ENCODE results near the gene LKAAEAR1. TPM values are rescaled to one million over a fixed set of nuclear protein-coding genes. Genes with fewer than 3 reads are reported as not detected.

Gene LKAAEAR1
- total and polyA plus RNA-seq, 2 of the 13 experiments (the other 11 are each of a cell fraction or from before 2014, with no cell fraction given), result not detected

DNA sequence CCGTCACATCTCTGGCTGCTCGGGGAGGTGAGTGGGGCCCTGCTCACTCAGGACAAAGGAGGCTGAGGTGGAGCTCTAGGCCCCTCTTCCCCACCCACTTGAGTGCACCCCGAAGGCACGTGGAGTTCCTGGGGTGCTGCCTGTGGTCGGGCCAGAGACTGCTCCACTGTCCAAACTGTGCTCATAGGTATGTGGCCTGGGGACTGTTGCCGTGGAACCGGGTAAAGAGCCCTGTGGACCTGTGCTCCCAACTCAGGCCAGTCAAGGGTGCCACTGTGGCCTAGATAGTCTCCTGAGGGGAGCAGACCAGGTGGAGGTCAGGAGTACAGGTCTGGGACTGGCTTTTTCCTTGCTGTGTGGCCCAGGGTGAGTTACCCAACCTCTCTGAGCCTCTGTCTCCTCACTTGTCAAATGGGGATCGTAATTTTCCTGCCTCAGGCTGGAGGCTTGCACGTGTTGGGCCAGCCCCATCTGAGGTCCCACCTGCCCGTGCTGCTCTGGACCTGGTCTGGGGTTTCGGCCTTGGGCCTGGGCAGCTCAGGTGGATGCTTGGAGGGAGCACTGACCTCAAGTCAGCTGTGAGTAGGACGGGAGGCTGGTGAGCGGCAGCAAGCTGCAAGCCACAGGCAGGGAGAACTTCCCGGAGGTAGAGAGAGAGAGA, 35.6 kb upstream of the LKAAEAR1 start (continued):
- TF ChIP-seq ZNF768 (CRISPR knock-in tag; IDR thresholded peaks at IDR 0.05) (peak; percentile 99), ATAD3A (CRISPR knock-in tag; IDR thresholded peaks at IDR 0.05) (peak; percentile 55; the same call in 1 of the 2 replicates), ZNF567 (CRISPR knock-in tag; IDR thresholded peaks at IDR 0.05; ENCODE audit: borderline replicate concordance) (no peak), ISX (CRISPR knock-in tag; conservative IDR thresholded peaks at IDR 0.05) (no peak), ZFP36 (IDR thresholded peaks at IDR 0.05; ENCODE audit: borderline replicate concordance, low read depth, low read length, partially characterized antibody) (peak; percentile 61), ZNF205 (CRISPR knock-in tag; IDR thresholded peaks at IDR 0.05) (0 out of 2 replicates have a peak, but pooled peaks have one; percentile 33), PHB2 (IDR thresholded peaks at IDR 0.05; ENCODE audit: partially characterized antibody) (no peak), CAMTA2 (CRISPR knock-in tag; IDR thresholded peaks at IDR 0.05; ENCODE audit: borderline replicate concordance) (no peak), ZNF260 (CRISPR knock-in tag; IDR thresholded peaks at IDR 0.05; ENCODE audit: borderline replicate concordance, low read depth) (no peak)
- TF ChIP-seq, protein P1, sequence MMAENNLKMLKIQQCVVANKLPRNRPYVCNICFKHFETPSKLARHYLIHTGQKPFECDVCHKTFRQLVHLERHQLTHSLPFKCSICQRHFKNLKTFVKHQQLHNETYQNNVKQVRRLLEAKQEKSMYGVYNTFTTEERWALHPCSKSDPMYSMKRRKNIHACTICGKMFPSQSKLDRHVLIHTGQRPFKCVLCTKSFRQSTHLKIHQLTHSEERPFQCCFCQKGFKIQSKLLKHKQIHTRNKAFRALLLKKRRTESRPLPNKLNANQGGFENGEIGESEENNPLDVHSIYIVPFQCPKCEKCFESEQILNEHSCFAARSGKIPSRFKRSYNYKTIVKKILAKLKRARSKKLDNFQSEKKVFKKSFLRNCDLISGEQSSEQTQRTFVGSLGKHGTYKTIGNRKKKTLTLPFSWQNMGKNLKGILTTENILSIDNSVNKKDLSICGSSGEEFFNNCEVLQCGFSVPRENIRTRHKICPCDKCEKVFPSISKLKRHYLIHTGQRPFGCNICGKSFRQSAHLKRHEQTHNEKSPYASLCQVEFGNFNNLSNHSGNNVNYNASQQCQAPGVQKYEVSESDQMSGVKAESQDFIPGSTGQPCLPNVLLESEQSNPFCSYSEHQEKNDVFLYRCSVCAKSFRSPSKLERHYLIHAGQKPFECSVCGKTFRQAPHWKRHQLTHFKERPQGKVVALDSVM (CRISPR knock-in tag; IDR thresholded peaks at IDR 0.05), result no peak
- TF ChIP-seq, protein P2, sequence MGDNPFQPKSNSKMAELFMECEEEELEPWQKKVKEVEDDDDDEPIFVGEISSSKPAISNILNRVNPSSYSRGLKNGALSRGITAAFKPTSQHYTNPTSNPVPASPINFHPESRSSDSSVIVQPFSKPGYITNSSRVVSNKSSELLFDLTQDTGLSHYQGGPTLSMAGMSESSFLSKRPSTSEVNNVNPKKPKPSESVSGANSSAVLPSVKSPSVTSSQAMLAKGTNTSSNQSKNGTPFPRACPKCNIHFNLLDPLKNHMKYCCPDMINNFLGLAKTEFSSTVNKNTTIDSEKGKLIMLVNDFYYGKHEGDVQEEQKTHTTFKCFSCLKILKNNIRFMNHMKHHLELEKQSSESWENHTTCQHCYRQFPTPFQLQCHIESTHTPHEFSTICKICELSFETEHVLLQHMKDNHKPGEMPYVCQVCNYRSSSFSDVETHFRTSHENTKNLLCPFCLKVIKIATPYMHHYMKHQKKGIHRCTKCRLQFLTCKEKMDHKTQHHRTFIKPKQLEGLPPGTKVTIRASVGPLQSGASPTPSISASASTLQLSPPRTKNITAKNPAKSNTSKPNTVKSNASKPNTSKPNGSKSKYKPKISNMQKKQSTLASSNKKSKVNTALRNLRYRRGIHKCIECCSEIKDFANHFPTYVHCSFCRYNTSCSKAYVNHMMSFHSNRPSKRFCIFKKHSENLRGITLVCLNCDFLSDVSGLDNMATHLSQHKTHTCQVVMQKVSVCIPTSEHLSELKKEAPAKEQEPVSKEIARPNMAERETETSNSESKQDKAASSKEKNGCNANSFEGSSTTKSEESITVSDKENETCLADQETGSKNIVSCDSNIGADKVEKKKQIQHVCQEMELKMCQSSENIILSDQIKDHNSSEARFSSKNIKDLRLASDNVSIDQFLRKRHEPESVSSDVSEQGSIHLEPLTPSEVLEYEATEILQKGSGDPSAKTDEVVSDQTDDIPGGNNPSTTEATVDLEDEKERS (CRISPR knock-in tag; IDR thresholded peaks at IDR 0.05), result no peak
- TF ChIP-seq, protein P3, sequence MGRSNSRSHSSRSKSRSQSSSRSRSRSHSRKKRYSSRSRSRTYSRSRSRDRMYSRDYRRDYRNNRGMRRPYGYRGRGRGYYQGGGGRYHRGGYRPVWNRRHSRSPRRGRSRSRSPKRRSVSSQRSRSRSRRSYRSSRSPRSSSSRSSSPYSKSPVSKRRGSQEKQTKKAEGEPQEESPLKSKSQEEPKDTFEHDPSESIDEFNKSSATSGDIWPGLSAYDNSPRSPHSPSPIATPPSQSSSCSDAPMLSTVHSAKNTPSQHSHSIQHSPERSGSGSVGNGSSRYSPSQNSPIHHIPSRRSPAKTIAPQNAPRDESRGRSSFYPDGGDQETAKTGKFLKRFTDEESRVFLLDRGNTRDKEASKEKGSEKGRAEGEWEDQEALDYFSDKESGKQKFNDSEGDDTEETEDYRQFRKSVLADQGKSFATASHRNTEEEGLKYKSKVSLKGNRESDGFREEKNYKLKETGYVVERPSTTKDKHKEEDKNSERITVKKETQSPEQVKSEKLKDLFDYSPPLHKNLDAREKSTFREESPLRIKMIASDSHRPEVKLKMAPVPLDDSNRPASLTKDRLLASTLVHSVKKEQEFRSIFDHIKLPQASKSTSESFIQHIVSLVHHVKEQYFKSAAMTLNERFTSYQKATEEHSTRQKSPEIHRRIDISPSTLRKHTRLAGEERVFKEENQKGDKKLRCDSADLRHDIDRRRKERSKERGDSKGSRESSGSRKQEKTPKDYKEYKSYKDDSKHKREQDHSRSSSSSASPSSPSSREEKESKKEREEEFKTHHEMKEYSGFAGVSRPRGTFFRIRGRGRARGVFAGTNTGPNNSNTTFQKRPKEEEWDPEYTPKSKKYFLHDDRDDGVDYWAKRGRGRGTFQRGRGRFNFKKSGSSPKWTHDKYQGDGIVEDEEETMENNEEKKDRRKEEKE (IDR thresholded peaks at IDR 0.05), result no peak
- TF ChIP-seq, protein P4, sequence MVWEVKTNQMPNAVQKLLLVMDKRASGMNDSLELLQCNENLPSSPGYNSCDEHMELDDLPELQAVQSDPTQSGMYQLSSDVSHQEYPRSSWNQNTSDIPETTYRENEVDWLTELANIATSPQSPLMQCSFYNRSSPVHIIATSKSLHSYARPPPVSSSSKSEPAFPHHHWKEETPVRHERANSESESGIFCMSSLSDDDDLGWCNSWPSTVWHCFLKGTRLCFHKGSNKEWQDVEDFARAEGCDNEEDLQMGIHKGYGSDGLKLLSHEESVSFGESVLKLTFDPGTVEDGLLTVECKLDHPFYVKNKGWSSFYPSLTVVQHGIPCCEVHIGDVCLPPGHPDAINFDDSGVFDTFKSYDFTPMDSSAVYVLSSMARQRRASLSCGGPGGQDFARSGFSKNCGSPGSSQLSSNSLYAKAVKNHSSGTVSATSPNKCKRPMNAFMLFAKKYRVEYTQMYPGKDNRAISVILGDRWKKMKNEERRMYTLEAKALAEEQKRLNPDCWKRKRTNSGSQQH (CRISPR knock-in tag; IDR thresholded peaks at IDR 0.05; ENCODE audit: low read depth), result no peak; the same call in 1 of the 2 replicates
- TF ChIP-seq, protein P5, sequence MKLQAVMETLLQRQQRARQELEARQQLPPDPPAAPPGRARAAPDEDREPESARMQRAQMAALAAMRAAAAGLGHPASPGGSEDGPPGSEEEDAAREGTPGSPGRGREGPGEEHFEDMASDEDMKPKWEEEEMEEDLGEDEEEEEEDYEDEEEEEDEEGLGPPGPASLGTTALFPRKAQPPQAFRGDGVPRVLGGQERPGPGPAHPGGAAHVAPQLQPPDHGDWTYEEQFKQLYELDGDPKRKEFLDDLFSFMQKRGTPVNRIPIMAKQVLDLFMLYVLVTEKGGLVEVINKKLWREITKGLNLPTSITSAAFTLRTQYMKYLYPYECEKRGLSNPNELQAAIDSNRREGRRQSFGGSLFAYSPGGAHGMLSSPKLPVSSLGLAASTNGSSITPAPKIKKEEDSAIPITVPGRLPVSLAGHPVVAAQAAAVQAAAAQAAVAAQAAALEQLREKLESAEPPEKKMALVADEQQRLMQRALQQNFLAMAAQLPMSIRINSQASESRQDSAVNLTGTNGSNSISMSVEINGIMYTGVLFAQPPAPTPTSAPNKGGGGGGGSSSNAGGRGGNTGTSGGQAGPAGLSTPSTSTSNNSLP (IDR thresholded peaks at IDR 0.05; ENCODE audit: low read depth, low read length), result no peak

Measured in HepG2 (cell line).